ENCODE measurements around the gene HMCN1.

- TF ChIP-seq EZH2 (optimal IDR thresholded peaks at IDR 0.05; ENCODE audit: low read depth, low read length): no peak
- TF ChIP-seq, protein P1, sequence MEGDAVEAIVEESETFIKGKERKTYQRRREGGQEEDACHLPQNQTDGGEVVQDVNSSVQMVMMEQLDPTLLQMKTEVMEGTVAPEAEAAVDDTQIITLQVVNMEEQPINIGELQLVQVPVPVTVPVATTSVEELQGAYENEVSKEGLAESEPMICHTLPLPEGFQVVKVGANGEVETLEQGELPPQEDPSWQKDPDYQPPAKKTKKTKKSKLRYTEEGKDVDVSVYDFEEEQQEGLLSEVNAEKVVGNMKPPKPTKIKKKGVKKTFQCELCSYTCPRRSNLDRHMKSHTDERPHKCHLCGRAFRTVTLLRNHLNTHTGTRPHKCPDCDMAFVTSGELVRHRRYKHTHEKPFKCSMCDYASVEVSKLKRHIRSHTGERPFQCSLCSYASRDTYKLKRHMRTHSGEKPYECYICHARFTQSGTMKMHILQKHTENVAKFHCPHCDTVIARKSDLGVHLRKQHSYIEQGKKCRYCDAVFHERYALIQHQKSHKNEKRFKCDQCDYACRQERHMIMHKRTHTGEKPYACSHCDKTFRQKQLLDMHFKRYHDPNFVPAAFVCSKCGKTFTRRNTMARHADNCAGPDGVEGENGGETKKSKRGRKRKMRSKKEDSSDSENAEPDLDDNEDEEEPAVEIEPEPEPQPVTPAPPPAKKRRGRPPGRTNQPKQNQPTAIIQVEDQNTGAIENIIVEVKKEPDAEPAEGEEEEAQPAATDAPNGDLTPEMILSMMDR (IDR thresholded peaks at IDR 0.05; ENCODE audit: low read length): no peak
Measured at GRCh38 chr1:186042230-186042629, 308.0 kb downstream of the HMCN1 start.
